Omental fat pad (tissue), 4 donors: ENCODE measurements around the gene MEF2C. TPM values are rescaled to one million over a fixed set of nuclear protein-coding genes. Genes with fewer than 3 reads are reported as not detected.

Source experiments
- ATAC-seq: fragments of 150-250 bp; one replicate; pipeline ENCODE4 v1.9.1; 2016; ENCODE audit warnings: mild to moderate bottlenecking, moderate library complexity; ENCODE audit not compliant: low FRiP score
- DNase-seq: peaks from one replicate; pipeline ENCODE4 v3.0.0-alpha.2; 2019; ENCODE audit warnings: low spot score
- CTCF ChIP-seq, 3 donors: fragments of 450-650 bp; IDR thresholded peaks; one replicate each; pipeline ENCODE4 v1.5.1; 2016 to 2017; ENCODE audit warnings: antibody characterized with exemption in 3 of 3, mild to moderate bottlenecking in 3 of 3, moderate library complexity in 2 of 3
- total RNA-seq, 4 donors: library from RNA; depleted of rRNA; stranded (reverse); fragments of >200 nt; gene quantifications; one replicate each; pipeline ENCODE4 v1.1.0, GENCODE V29; 2016

Gene MEF2C
- total RNA-seq, 4 donors from 2014 or later = 25.4 to 97.7 (median 44.0) TPM

- DNase-seq = no peak
- TF ChIP-seq CTCF (IDR thresholded peaks at IDR 0.05) = no peak
- ATAC-seq = no peak
Measured at GRCh38 chr5:88895681-88896501, 12.9 kb upstream of the MEF2C start.

- ATAC-seq (no peak), DNase-seq (no peak)
- TF ChIP-seq CTCF (IDR thresholded peaks at IDR 0.05) = no peak
Measured at GRCh38 chr5:88892669-88893068, 9.7 kb upstream of the MEF2C start.

GRCh38 chr5:88890070-88890781, 7.2 kb upstream of the MEF2C start:
- ATAC-seq (no peak), DNase-seq (no peak)
- TF ChIP-seq CTCF (IDR thresholded peaks at IDR 0.05) = no peak

- no peak for TF ChIP-seq CTCF (IDR thresholded peaks at IDR 0.05)
- DNase-seq = no peak
- peak; percentile 74 for ATAC-seq
Measured at GRCh38 chr5:88889189-88890069, 6.4 kb upstream of the MEF2C start.

GRCh38 chr5:88888848-88889188, 5.8 kb upstream of the MEF2C start:
- TF ChIP-seq CTCF (IDR thresholded peaks at IDR 0.05) = no peak
- ATAC-seq (no peak), DNase-seq (no peak)

- TF ChIP-seq CTCF (IDR thresholded peaks at IDR 0.05) = no peak
- ATAC-seq (no peak), DNase-seq (no peak)
Measured at GRCh38 chr5:88888291-88888690, 5.3 kb upstream of the MEF2C start.
